Prostate gland (tissue), 2 donors: ENCODE measurements around the gene POLR2M. TPM values are rescaled to one million over a fixed set of nuclear protein-coding genes. Genes with fewer than 3 reads are reported as not detected.
A peak's percentile ranks its signal among the peaks of the same experiment; 100 is the strongest.

Experiments used
- DNase-seq: peaks from one replicate; pipeline ENCODE4 v3.0.0-alpha.2; 2019; ENCODE audit warnings: low spot score
- H3K27ac ChIP-seq, 2 donors: fragments of 200-600 bp; sonication (generic); 2 replicates each; pipeline ENCODE4 v1.5.1; 2017 to 2019
- H3K27me3 ChIP-seq: fragments of 200-600 bp; sonication (generic); replicated peaks from 2 replicates; pipeline ENCODE4 v1.5.1; 2019; ENCODE audit not compliant: insufficient read depth
- H3K36me3 ChIP-seq, 2 donors: fragments of 200-600 bp; sonication (generic); 1 replicate in 1 of 2; 2 replicates in 1 of 2; pipeline versions ENCODE4 v1.5.1 to v1.8.1; 2017 to 2019
- H3K4me1 ChIP-seq: fragments of 200-600 bp; sonication (generic); replicated peaks from 2 replicates; pipeline ENCODE4 v1.5.1; 2019
- H3K4me3 ChIP-seq, 2 donors: fragments of 200-600 bp; sonication (generic); 2 replicates each; pipeline ENCODE4 v1.5.1; 2017 to 2019
- H3K9me3 ChIP-seq: fragments of 200-600 bp; sonication (generic); 2 replicates; pipeline ENCODE4 v1.5.1; 2017
- CTCF ChIP-seq, 4 experiments: fragments of 200-600 bp in 2 of 4; fragments of 450-650 bp in 2 of 4; sonication (generic) in 2 of 4; IDR thresholded peaks; 1 replicate in 3 of 4; 2 replicates in 1 of 4; pipeline ENCODE4 v1.5.1; 2016 to 2019; ENCODE audit warnings: antibody characterized with exemption in 4 of 4, mild to moderate bottlenecking in 2 of 4, moderate library complexity in 2 of 4
- POLR2A ChIP-seq: fragments of 450-650 bp; IDR thresholded peaks from one replicate; pipeline ENCODE4 v1.6.1; 2016; ENCODE audit warnings: antibody characterized with exemption, mild to moderate bottlenecking
- POLR2AphosphoS5 ChIP-seq: sonication (generic); formaldehyde crosslinking; IDR thresholded peaks from one replicate; pipeline ENCODE4 v1.6.1; 2017; ENCODE audit warnings: antibody characterized with exemption
- whole genome bisulfite sequencing: methylation state at CpG from one replicate; pipeline ENCODE4 v1.1.5; 2018; 5-methylcytosine and 5-hydroxymethylcytosine counted together
- intact Hi-C: fragments of 100-400 bp; cut with DNase I; formaldehyde crosslinking; loops from one replicate; pipeline ENCODE4 v1.14.2; 2022
- total RNA-seq, 2 donors: library from RNA; depleted of rRNA; stranded (reverse); fragments of >200 nt; gene quantifications; one replicate each; pipeline ENCODE4 v1.1.0, GENCODE V29; 2016

POLR2M gene
- total RNA-seq, 2 donors from 2014 or later: 148 to 172 TPM

DNA sequence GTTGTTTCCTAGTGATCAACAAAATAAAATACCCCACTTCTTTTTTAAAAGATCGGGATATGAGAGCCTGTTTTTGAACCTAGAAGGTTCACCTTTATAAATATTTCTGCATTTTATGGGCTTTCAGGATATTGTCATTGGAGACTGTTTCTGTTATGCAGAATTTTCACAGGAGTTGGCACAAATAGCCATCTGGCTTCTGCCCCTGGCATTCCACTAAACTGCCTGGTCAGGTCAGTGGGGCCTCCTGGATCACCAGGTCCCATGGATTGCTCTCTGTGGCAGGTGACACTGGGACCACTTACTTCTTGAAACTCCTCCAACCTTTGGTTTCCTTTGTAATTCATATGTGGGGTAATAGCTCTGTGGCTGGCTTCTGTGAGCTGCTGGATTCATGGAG, 25.5 kb upstream of the POLR2M start:
- H3K9me3 ChIP-seq: no peaks in the 10 kb centered on the region
- H3K27me3 ChIP-seq: no peaks in the 10 kb centered on the region
- no peaks in the 10 kb centered on the region for H3K36me3 ChIP-seq
- 29% methylated on average over 1 of the region's 1 CpG for WGBS
- intact Hi-C loops: no loop called here
- H3K27ac ChIP-seq: no peak overlapping the region
- no peak overlapping the region for H3K4me3 ChIP-seq
- DNase-seq: peak; percentile 5
- H3K4me1 ChIP-seq: no peaks in the 10 kb centered on the region
- TF ChIP-seq CTCF (IDR thresholded peaks at IDR 0.05) (no peak), POLR2AphosphoS5 (no peak), POLR2A (no peak)

DNA sequence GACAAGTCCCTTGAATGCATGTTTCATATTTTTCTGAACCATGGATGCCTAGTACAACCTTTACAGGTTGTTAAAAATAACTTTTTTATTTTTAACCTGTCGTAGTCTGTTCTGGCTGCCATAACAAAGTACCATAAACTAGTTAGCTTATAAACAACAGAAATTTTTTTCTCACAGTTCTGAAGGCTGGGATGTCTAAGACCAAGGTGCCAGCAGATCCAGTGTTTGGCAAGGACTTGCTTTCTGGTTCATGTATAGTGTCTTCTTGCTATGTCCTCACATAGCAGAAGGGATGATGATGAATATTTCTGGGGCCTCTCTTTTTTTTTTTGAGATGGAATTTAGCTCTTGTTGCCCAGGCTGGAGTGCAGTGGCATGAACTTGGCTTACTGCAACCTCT, 23.0 kb upstream of the POLR2M start:
- no peak overlapping the region for H3K27ac ChIP-seq
- 92% methylated on average over 1 of the region's 1 CpG for WGBS
- H3K9me3 ChIP-seq: no peaks in the 10 kb centered on the region
- TF ChIP-seq POLR2AphosphoS5 (no peak), CTCF (IDR thresholded peaks at IDR 0.05) (no peak), POLR2A (no peak)
- no peak overlapping the region for H3K4me3 ChIP-seq
- H3K27me3 ChIP-seq: no peaks in the 10 kb centered on the region
- no peaks in the 10 kb centered on the region for H3K4me1 ChIP-seq
- intact Hi-C loops: no loop called here
- H3K36me3 ChIP-seq: no peaks in the 10 kb centered on the region
- peak; percentile 2 for DNase-seq

- no peak for TF ChIP-seq CTCF (IDR thresholded peaks at IDR 0.05)
- no peak for TF ChIP-seq POLR2AphosphoS5
- TF ChIP-seq POLR2A: no peak
- H3K4me3 ChIP-seq: no peak overlapping the region
- no peaks in the 10 kb centered on the region for H3K9me3 ChIP-seq
- H3K27ac ChIP-seq: no peak overlapping the region
- H3K27me3 ChIP-seq: no peaks in the 10 kb centered on the region
- H3K4me1 ChIP-seq: no peaks in the 10 kb centered on the region
- H3K36me3 ChIP-seq: no peaks in the 10 kb centered on the region
- peak; percentile 11 for DNase-seq
- intact Hi-C loops: no loop called here
- WGBS: 53% methylated on average over 8 of the region's 8 CpGs
Observed at GRCh38 chr15:57684491-57685151, 21.9 kb upstream of the POLR2M start.

GRCh38 chr15:57685306-57686095, 21.0 kb upstream of the POLR2M start:
- DNase-seq: peak; percentile 1
- intact Hi-C loops: no loop called here
- no peaks in the 10 kb centered on the region for H3K4me1 ChIP-seq
- TF ChIP-seq POLR2AphosphoS5 (no peak), POLR2A (no peak)
- no peak overlapping the region for H3K4me3 ChIP-seq
- H3K36me3 ChIP-seq: no peaks in the 10 kb centered on the region
- no peaks in the 10 kb centered on the region for H3K27me3 ChIP-seq
- H3K27ac ChIP-seq: no peak overlapping the region
- WGBS: 74% methylated on average over 7 of the region's 7 CpGs
- no peaks in the 10 kb centered on the region for H3K9me3 ChIP-seq

- H3K4me3 ChIP-seq: no peak overlapping the region
- no peak for DNase-seq
- no peaks in the 10 kb centered on the region for H3K4me1 ChIP-seq
- TF ChIP-seq POLR2AphosphoS5 (no peak), CTCF (IDR thresholded peaks at IDR 0.05) (no peak), POLR2A (no peak)
- no peaks in the 10 kb centered on the region for H3K36me3 ChIP-seq
- H3K27ac ChIP-seq: no peak overlapping the region
- no peaks in the 10 kb centered on the region for H3K9me3 ChIP-seq
- intact Hi-C loops: no loop called here
- no peaks in the 10 kb centered on the region for H3K27me3 ChIP-seq
- WGBS: 79% methylated on average over 4 of the region's 4 CpGs
Observed at GRCh38 chr15:57686657-57687056, 19.9 kb upstream of the POLR2M start.
